Nephron progenitor cell (in vitro differentiated cells): ENCODE measurements around the gene CLASP1.

ENCODE experiments used
- DNase-seq: peaks from one replicate; pipeline ENCODE4 v3.0.0; 2021
- H3K27ac Mint-ChIP-seq: 2 replicates; pipeline ENCODE4 v1.8.0; 2021; ENCODE audit warnings: mild to moderate bottlenecking, moderate library complexity, mixed read lengths
- H3K27me3 Mint-ChIP-seq: 2 replicates; pipeline ENCODE4 v1.8.0; 2021; ENCODE audit warnings: mild to moderate bottlenecking, low read depth, mixed read lengths; ENCODE audit not compliant: poor library complexity
- H3K36me3 Mint-ChIP-seq: 2 replicates; pipeline ENCODE4 v1.8.0; 2021; ENCODE audit warnings: low read depth, mixed read lengths
- H3K4me1 Mint-ChIP-seq: 2 replicates; pipeline ENCODE4 v1.8.0; 2021; ENCODE audit warnings: mixed read lengths
- H3K4me3 Mint-ChIP-seq: 2 replicates; pipeline ENCODE4 v1.8.0; 2021; ENCODE audit warnings: mild to moderate bottlenecking, moderate library complexity, mixed read lengths
- H3K9me3 Mint-ChIP-seq: 2 replicates; pipeline ENCODE4 v1.8.0; 2021; ENCODE audit warnings: mild to moderate bottlenecking, moderate library complexity, mixed read lengths
- CTCF ChIP-seq: fragments of 200-600 bp; sonication (generic); IDR thresholded peaks from 2 replicates; pipeline ENCODE4 v1.5.0; 2021; ENCODE audit warnings: antibody characterized with exemption

CLASP1 gene

DNA sequence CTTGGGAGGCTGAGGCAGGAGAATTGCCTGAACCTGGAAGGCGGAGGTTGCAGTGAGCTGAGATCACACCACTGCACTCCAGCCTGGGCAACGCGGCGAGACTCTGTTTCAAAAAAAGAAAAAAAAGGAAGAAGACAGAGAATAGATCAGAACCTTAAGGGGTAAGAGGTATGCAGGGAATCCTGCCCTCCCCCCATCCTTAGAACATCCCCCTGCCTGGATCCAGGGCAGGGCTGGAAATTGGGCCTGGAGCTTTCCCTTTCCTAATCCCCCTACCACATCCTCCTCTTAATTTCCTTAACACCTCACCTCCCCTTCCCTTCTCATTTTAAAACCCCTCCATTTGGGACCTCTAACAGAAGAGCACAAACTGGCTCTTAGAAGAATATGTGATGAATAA, 62.1 kb downstream of the CLASP1 start:
- Mint-ChIP-seq H3K36me3 (peaks cover 43% of the 10 kb centered on the region), H3K4me1 (no peaks in the 10 kb centered on the region), H3K27me3 (no peaks in the 10 kb centered on the region), H3K4me3 (no peak overlapping the region), H3K27ac (no peak overlapping the region), H3K9me3 (no peaks in the 10 kb centered on the region)
- DNase-seq: no peak
- no peak for TF ChIP-seq CTCF

DNA sequence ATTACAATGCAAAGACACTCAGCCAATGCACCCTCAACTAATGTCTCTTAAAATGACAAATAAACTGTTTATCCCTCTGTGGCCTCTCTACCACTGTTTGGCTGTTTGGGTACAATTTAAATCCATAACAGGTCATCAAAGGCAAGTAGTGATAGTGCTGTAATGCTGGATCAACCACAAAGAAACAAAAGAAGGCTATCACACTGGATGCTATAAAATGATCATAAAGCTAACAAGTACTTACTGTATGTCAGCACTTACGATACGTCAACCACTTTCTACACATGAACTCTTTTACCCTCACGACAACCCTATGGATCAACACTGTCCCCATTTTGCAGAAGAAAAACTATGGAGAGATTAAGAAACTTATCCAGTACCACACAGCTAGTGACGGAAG, 64.5 kb downstream of the CLASP1 start:
- Mint-ChIP-seq H3K27ac (no peak overlapping the region), H3K36me3 (peaks cover 27% of the 10 kb centered on the region), H3K9me3 (no peaks in the 10 kb centered on the region), H3K4me1 (no peaks in the 10 kb centered on the region), H3K4me3 (no peak overlapping the region), H3K27me3 (no peaks in the 10 kb centered on the region)
- no peak for DNase-seq
- TF ChIP-seq CTCF: no peak

DNA sequence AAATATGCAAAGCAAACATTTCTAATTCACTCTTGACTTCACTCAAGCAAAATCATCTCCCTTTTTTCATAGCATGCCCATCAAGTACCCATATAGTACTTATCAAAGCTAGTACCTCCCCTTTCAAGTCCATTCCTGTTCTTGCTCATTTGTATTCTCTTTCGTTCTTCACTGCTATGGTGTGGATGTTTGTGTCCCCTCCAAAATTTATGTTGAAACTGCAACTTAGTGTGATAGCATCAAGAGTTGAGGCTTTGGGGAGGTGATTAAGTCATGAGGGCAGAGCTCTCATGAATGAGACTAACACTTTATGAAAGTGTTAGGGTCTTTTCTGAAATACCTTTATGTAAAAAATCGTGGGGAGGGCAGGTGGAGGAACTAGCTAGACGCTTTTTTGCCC, 65.7 kb downstream of the CLASP1 start:
- H3K4me1 Mint-ChIP-seq: no peaks in the 10 kb centered on the region
- H3K4me3 Mint-ChIP-seq: no peak overlapping the region
- H3K36me3 Mint-ChIP-seq: peaks cover 23% of the 10 kb centered on the region
- no peak for DNase-seq
- H3K27ac Mint-ChIP-seq: no peak overlapping the region
- no peaks in the 10 kb centered on the region for H3K9me3 Mint-ChIP-seq
- no peaks in the 10 kb centered on the region for H3K27me3 Mint-ChIP-seq
- no peak for TF ChIP-seq CTCF

DNA sequence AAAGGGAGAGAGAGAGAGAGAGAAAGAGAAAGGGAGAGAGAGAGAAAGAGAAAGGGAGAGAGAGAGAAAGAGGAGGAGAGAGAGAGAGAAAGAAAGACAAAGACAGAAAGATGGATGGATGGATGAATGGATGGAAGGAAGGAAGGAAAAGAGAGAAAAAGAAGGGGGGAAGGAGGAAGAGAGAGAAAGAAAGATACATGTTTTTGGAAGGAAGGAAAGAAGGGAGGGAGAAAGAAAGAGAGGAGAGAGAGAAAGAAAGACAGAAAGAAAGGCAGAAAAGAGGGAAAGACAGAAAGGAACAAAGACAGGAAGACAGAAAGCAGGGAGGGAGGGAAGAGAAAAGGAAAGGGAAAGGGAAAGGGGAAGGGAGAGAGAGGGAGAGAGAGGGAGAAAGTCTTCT, 67.0 kb downstream of the CLASP1 start:
- Mint-ChIP-seq H3K9me3 (no peaks in the 10 kb centered on the region), H3K27ac (peak overlapping the region; percentile 18)
- no peak for TF ChIP-seq CTCF

GRCh38 chr2:121579309-121579708, 70.0 kb downstream of the CLASP1 start:
- no peak for DNase-seq
- H3K27ac Mint-ChIP-seq: peak overlapping the region; percentile 39
- peaks cover 24% of the 10 kb centered on the region for H3K36me3 Mint-ChIP-seq
- H3K4me3 Mint-ChIP-seq: no peak overlapping the region
- H3K27me3 Mint-ChIP-seq: no peaks in the 10 kb centered on the region
- H3K4me1 Mint-ChIP-seq: no peaks in the 10 kb centered on the region
- H3K9me3 Mint-ChIP-seq: no peaks in the 10 kb centered on the region
- TF ChIP-seq CTCF: no peak

More for the DNA sequence above, 67.0 kb downstream of the CLASP1 start:
- H3K4me3 Mint-ChIP-seq: no peak overlapping the region
- H3K4me1 Mint-ChIP-seq: no peaks in the 10 kb centered on the region
- no peaks in the 10 kb centered on the region for H3K27me3 Mint-ChIP-seq
- peaks cover 25% of the 10 kb centered on the region for H3K36me3 Mint-ChIP-seq
- no peak for DNase-seq

GRCh38 chr2:121577381-121577780, 71.9 kb downstream of the CLASP1 start:
- H3K27me3 Mint-ChIP-seq: no peaks in the 10 kb centered on the region
- peaks cover 24% of the 10 kb centered on the region for H3K36me3 Mint-ChIP-seq
- DNase-seq: no peak
- no peaks in the 10 kb centered on the region for H3K4me1 Mint-ChIP-seq
- TF ChIP-seq CTCF: no peak
- H3K27ac Mint-ChIP-seq: no peak overlapping the region
- no peaks in the 10 kb centered on the region for H3K9me3 Mint-ChIP-seq
- H3K4me3 Mint-ChIP-seq: no peak overlapping the region
